HTERT RPE-1 (cell line): ENCODE measurements around the gene TTF2.
"Not testable (repeated sequence)": the region's sequence is repeated elsewhere in the genome, so short reads cannot be mapped to it uniquely, and the experiment has no call there.

Source experiments
- in situ Hi-C: fragments of 300-500 bp; cut with MboI; formaldehyde crosslinking; loops from 4 replicates; pipeline ENCODE4 v1.14.3; 2020; ENCODE audit warnings: low sequenced_read_pairs

TTF2 gene

GRCh38 chr1:117092594-117092993 is 32.5 kb downstream of the TTF2 start:
- in situ Hi-C loops = no loop called here

GRCh38 chr1:117093091-117093534 is 33.0 kb downstream of the TTF2 start:
- in situ Hi-C loops = no loop called here

GRCh38 chr1:117093870-117094621 is 33.9 kb downstream of the TTF2 start:
- in situ Hi-C loops = no loop called here

- in situ Hi-C loops = no loop called here
These were observed 34.9 kb downstream of the TTF2 start for GRCh38 chr1:117094841-117095604.

GRCh38 chr1:117096951-117097408 is 36.9 kb downstream of the TTF2 start:
- in situ Hi-C loops = no loop called here

- in situ Hi-C loops = no loop called here
These were observed 37.3 kb downstream of the TTF2 start for GRCh38 chr1:117097443-117097842.

GRCh38 chr1:117098287-117098890 is 38.3 kb downstream of the TTF2 start:
- in situ Hi-C loops = no loop called here

- in situ Hi-C loops = no loop called here
These were observed 41.2 kb downstream of the TTF2 start for GRCh38 chr1:117101334-117101733.

GRCh38 chr1:117101858-117102257 is 41.7 kb downstream of the TTF2 start:
- in situ Hi-C loops = not testable (repeated sequence)

- in situ Hi-C loops = no loop called here
These were observed 44.9 kb downstream of the TTF2 start for GRCh38 chr1:117104986-117105385.

- in situ Hi-C loops = no loop called here
These were observed 45.6 kb downstream of the TTF2 start for GRCh38 chr1:117105722-117106121.

GRCh38 chr1:117106478-117106877 is 46.4 kb downstream of the TTF2 start:
- in situ Hi-C loops = no loop called here

GRCh38 chr1:117107364-117107763 is 47.2 kb downstream of the TTF2 start:
- in situ Hi-C loops = no loop called here

- in situ Hi-C loops = no loop called here
These were observed 50.6 kb downstream of the TTF2 start for GRCh38 chr1:117110774-117111173.

- in situ Hi-C loops = no loop called here
These were observed 52.1 kb downstream of the TTF2 start for GRCh38 chr1:117112047-117112717.

- in situ Hi-C loops = no loop called here
These were observed 53.1 kb downstream of the TTF2 start for GRCh38 chr1:117113199-117113598.

GRCh38 chr1:117114877-117115276 is 54.8 kb downstream of the TTF2 start:
- in situ Hi-C loops = no loop called here

- in situ Hi-C loops = no loop called here
These were observed 56.1 kb downstream of the TTF2 start for GRCh38 chr1:117116090-117116783.

GRCh38 chr1:117116784-117117130 is 56.6 kb downstream of the TTF2 start:
- in situ Hi-C loops = no loop called here

- in situ Hi-C loops = no loop called here
These were observed 57.6 kb downstream of the TTF2 start for GRCh38 chr1:117117697-117118096.

GRCh38 chr1:117118137-117118536 is 58.0 kb downstream of the TTF2 start:
- in situ Hi-C loops = no loop called here
